ENCODE data around the gene ZCCHC2.

The ZCCHC2 gene

GRCh38 chr18:62611453-62612288 is 88.8 kb downstream of the ZCCHC2 start:
- no peak for DNase-seq

GRCh38 chr18:62612289-62612645 is 89.4 kb downstream of the ZCCHC2 start:
- no peak for DNase-seq

GRCh38 chr18:62612776-62613175 is 90.0 kb downstream of the ZCCHC2 start:
- DNase-seq = no peak

GRCh38 chr18:62614494-62614893 is 91.7 kb downstream of the ZCCHC2 start:
- no peak for DNase-seq

- DNase-seq = no peak
These were observed 93.5 kb downstream of the ZCCHC2 start for GRCh38 chr18:62616331-62616805.

- DNase-seq = no peak
These were observed 95.2 kb downstream of the ZCCHC2 start for GRCh38 chr18:62617793-62618591.

- no peak for DNase-seq
These were observed 95.9 kb downstream of the ZCCHC2 start for GRCh38 chr18:62618735-62619134.

- DNase-seq = no peak
These were observed 98.7 kb downstream of the ZCCHC2 start for GRCh38 chr18:62621546-62621945.

GRCh38 chr18:62625019-62625418 is 102.2 kb downstream of the ZCCHC2 start:
- no peak for DNase-seq
